Transverse colon (tissue), 3 donors: Measurements from ENCODE around the gene KRT7.

Experiments
- POLR2A ChIP-seq: fragments of 450-650 bp; IDR thresholded peaks from one replicate; pipeline ENCODE4 v1.6.1; 2016; ENCODE audit warnings: antibody characterized with exemption, mild to moderate bottlenecking, moderate library complexity
- TF ChIP-seq, protein P1 (sequence below), 5 experiments: fragments of 200-600 bp in 3 of 5; fragments of 450-650 bp in 2 of 5; sonication (generic) in 3 of 5; IDR thresholded peaks; 1 replicate in 2 of 5; 2 replicates in 3 of 5; pipeline ENCODE4 v1.5.1; 2016 to 2017; ENCODE audit warnings: antibody characterized with exemption in 5 of 5, inconsistent platforms in 3 of 5, mild to moderate bottlenecking in 2 of 5, moderate library complexity in 1 of 5

DNA sequence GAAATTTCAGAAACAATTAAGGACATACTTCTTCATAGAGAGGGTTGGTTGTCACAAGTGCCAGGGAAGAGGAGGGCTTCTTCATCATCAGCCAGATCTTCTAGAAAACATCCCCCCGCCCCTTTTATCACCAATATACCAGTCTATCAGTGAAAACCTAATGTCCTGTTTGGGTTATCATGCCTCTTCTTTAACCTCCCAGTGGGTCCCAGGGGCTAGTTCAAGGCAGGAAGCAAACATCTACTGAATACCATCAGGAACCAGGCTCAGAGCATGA lies 28.1 kb downstream of the KRT7 start:
- TF ChIP-seq, protein P1, sequence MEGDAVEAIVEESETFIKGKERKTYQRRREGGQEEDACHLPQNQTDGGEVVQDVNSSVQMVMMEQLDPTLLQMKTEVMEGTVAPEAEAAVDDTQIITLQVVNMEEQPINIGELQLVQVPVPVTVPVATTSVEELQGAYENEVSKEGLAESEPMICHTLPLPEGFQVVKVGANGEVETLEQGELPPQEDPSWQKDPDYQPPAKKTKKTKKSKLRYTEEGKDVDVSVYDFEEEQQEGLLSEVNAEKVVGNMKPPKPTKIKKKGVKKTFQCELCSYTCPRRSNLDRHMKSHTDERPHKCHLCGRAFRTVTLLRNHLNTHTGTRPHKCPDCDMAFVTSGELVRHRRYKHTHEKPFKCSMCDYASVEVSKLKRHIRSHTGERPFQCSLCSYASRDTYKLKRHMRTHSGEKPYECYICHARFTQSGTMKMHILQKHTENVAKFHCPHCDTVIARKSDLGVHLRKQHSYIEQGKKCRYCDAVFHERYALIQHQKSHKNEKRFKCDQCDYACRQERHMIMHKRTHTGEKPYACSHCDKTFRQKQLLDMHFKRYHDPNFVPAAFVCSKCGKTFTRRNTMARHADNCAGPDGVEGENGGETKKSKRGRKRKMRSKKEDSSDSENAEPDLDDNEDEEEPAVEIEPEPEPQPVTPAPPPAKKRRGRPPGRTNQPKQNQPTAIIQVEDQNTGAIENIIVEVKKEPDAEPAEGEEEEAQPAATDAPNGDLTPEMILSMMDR (IDR thresholded peaks at IDR 0.05) = no peak
- TF ChIP-seq POLR2A = no peak
